ENCODE data around the gene ACER3. TPM values are rescaled to one million over a fixed set of nuclear protein-coding genes. Genes with fewer than 3 reads are reported as not detected.

ACER3 gene
- total and polyA plus RNA-seq, 2 of the 4 experiments (the other 2 are of a cell fraction), result 3.5 to 10.0 TPM

GRCh38 chr11:77052518-77052917 is 191.8 kb downstream of the ACER3 start:
- 60% methylated on average over 1 of the region's 7 CpGs; no CpG with 5 or more reads in 1 of the 2 experiments for WGBS, 2 experiments (ENCODE audit: extremely low coverage in 2 of 2, insufficient read length in 1 of 2)
- POLR2A ChIA-PET (ENCODE audit: unreplicated experiment), result no interaction called here
- H3K14ac ChIP-seq (replicated peaks; ENCODE audit: low read depth, low read length), result no peak overlapping the region
- TF ChIP-seq NFE2L2 (IDR thresholded peaks at IDR 0.05; ENCODE audit: low read depth, low read length) (no peak), POLR2A (IDR thresholded peaks at IDR 0.05; ENCODE audit: low read depth, low read length) (no peak), BHLHE40 (IDR thresholded peaks at IDR 0.05; ENCODE audit: low read depth, low read length) (no peak), MAFK (IDR thresholded peaks at IDR 0.05; ENCODE audit: low read depth, low read length) (no peak), CEBPB (IDR thresholded peaks at IDR 0.05; ENCODE audit: low read depth, low read length) (no peak), CHD1 (IDR thresholded peaks at IDR 0.05; ENCODE audit: low read depth, low read length) (no peak), RAD21 (IDR thresholded peaks at IDR 0.05; ENCODE audit: low read length) (no peak), RCOR1 (IDR thresholded peaks at IDR 0.05; ENCODE audit: insufficient replicate concordance, low read length) (no peak), FOS (IDR thresholded peaks at IDR 0.05; ENCODE audit: low read depth, low read length) (no peak), MAZ (IDR thresholded peaks at IDR 0.05; ENCODE audit: borderline replicate concordance, low read depth, low read length) (no peak), SMC3 (IDR thresholded peaks at IDR 0.05; ENCODE audit: low read depth, low read length) (no peak), RFX5 (IDR thresholded peaks at IDR 0.05; ENCODE audit: low read depth, low read length) (no peak), ELK1 (IDR thresholded peaks at IDR 0.05; ENCODE audit: borderline replicate concordance, low read depth, low read length) (no peak), MXI1 (IDR thresholded peaks at IDR 0.05; ENCODE audit: borderline replicate concordance, low read depth, low read length) (no peak)
- TF ChIP-seq, protein P1, sequence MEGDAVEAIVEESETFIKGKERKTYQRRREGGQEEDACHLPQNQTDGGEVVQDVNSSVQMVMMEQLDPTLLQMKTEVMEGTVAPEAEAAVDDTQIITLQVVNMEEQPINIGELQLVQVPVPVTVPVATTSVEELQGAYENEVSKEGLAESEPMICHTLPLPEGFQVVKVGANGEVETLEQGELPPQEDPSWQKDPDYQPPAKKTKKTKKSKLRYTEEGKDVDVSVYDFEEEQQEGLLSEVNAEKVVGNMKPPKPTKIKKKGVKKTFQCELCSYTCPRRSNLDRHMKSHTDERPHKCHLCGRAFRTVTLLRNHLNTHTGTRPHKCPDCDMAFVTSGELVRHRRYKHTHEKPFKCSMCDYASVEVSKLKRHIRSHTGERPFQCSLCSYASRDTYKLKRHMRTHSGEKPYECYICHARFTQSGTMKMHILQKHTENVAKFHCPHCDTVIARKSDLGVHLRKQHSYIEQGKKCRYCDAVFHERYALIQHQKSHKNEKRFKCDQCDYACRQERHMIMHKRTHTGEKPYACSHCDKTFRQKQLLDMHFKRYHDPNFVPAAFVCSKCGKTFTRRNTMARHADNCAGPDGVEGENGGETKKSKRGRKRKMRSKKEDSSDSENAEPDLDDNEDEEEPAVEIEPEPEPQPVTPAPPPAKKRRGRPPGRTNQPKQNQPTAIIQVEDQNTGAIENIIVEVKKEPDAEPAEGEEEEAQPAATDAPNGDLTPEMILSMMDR (conservative IDR thresholded peaks at IDR 0.05; ENCODE audit: low read depth, low read length), result no peak
- TF ChIP-seq, protein P2, sequence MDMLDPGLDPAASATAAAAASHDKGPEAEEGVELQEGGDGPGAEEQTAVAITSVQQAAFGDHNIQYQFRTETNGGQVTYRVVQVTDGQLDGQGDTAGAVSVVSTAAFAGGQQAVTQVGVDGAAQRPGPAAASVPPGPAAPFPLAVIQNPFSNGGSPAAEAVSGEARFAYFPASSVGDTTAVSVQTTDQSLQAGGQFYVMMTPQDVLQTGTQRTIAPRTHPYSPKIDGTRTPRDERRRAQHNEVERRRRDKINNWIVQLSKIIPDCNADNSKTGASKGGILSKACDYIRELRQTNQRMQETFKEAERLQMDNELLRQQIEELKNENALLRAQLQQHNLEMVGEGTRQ (IDR thresholded peaks at IDR 0.05; ENCODE audit: low read depth, low read length), result no peak
- H3K27me3 ChIP-seq (ENCODE audit: control insufficient read depth, insufficient read depth, low read length), result peaks cover 11% of the 10 kb centered on the region
- H3K4me1 ChIP-seq (ENCODE audit: control insufficient read depth, insufficient read depth, low read length), result no peaks in the 10 kb centered on the region
- intact Hi-C loops (cut with micrococcal nuclease) (no loop called here), in situ Hi-C loops (cut with MboI; ENCODE audit: low sequenced_read_pairs) (no loop called here), dilution Hi-C loops (cut with HindIII; ENCODE audit: low sequenced_read_pairs, unreplicated experiment) (no loop called here)
- H2BK20ac ChIP-seq (ENCODE audit: low read depth, low read length), result no peak overlapping the region
- no peak overlapping the region for H2BK120ac ChIP-seq (ENCODE audit: low read depth, low read length)
- DNase-seq, result no peak
- no peak overlapping the region for H3K18ac ChIP-seq (ENCODE audit: low read depth, low read length)
- no peak overlapping the region for H4K5ac ChIP-seq (ENCODE audit: low read depth, low read length)
- H3K79me1 ChIP-seq (ENCODE audit: low read depth in 1 of 2, low read length in 2 of 2), result no peaks in the 10 kb centered on the region
- no peak overlapping the region for H2BK15ac ChIP-seq (ENCODE audit: low read depth, low read length)
- no peak overlapping the region for H2AK5ac ChIP-seq (ENCODE audit: low read depth, low read length)
- BruUV-seq (replicated peaks), result no TSS peak
- no peak overlapping the region for H3K23ac ChIP-seq (ENCODE audit: low read depth, low read length)
- H3K9me1 ChIP-seq (ENCODE audit: insufficient read depth, low read length), result no peaks in the 10 kb centered on the region
- no peaks in the 10 kb centered on the region for H3K36me3 ChIP-seq (ENCODE audit: control insufficient read depth, insufficient read depth, low read length)
- CTCF ChIA-PET, result interaction anchor here (0.6 to 2.0 kb wide), 2 partner anchors 39 to 49 kb away, joined by 3 to 6 read pairs; no protein-coding TSS in a partner anchor
- no peak overlapping the region for H3K27ac ChIP-seq (ENCODE audit: insufficient read depth, low read length)
- H3K4me2 ChIP-seq (ENCODE audit: low read depth, low read length), result no peak overlapping the region
- H3K9ac ChIP-seq (ENCODE audit: low read depth, low read length), result no peak overlapping the region
- no peak overlapping the region for H2BK5ac ChIP-seq (ENCODE audit: low read depth, low read length, poor library complexity, severe bottlenecking)
- no peak overlapping the region for H4K91ac ChIP-seq (ENCODE audit: insufficient read depth, low read depth, low read length)
- H3K4ac ChIP-seq (ENCODE audit: low read depth, low read length), result no peak overlapping the region
- no peak overlapping the region for H3K56ac ChIP-seq (ENCODE audit: extremely low read depth, insufficient read depth, low read length)
- no peak overlapping the region for H2AK9ac ChIP-seq (replicated peaks; ENCODE audit: low read depth, low read length, poor library complexity)
- no peak overlapping the region for H4K8ac ChIP-seq (ENCODE audit: low read depth in 2 of 2, low read length in 2 of 2)
- H3K9me3 ChIP-seq (ENCODE audit: control insufficient read depth, insufficient read depth, low read length), result peaks cover 13% of the 10 kb centered on the region
- no peak overlapping the region for H2AFZ ChIP-seq (replicated peaks; ENCODE audit: low read length, poor library complexity)
- no peak overlapping the region for H3K4me3 ChIP-seq (ENCODE audit: insufficient read depth, low read depth, low read length)
- H4K20me1 ChIP-seq (ENCODE audit: insufficient read depth, low read length), result no peaks in the 10 kb centered on the region
- ATAC-seq (ENCODE audit: low read depth), result no peak
